HG02943 (cell line): Measurements from ENCODE around the gene DIP2C.
"Not testable (repeated sequence)": the region's sequence is repeated elsewhere in the genome, so short reads cannot be mapped to it uniquely, and the experiment has no call there.

Experiments
- ATAC-seq: cut with Tn5 transposase; IDR thresholded peaks from one replicate; pipeline ENCODE4 v1.9.1; 2021; ENCODE audit warnings: mild to moderate bottlenecking, low read depth, moderate library complexity; ENCODE audit not compliant: unreplicated experiment

Gene DIP2C

GRCh38 chr10:546971-547590 is 142.4 kb downstream of the DIP2C start:
- no peak for ATAC-seq

- no peak for ATAC-seq
These were observed 143.0 kb downstream of the DIP2C start for GRCh38 chr10:546451-546850.

GRCh38 chr10:543862-544822 is 145.3 kb downstream of the DIP2C start:
- no peak for ATAC-seq

GRCh38 chr10:543131-543530 is 146.3 kb downstream of the DIP2C start:
- no peak for ATAC-seq

- ATAC-seq, result no peak
These were observed 147.6 kb downstream of the DIP2C start for GRCh38 chr10:541750-542371.

GRCh38 chr10:541041-541440 is 148.4 kb downstream of the DIP2C start:
- ATAC-seq, result no peak

- no peak for ATAC-seq
These were observed 150.6 kb downstream of the DIP2C start for GRCh38 chr10:538895-539294.

GRCh38 chr10:536935-537334 is 152.5 kb downstream of the DIP2C start:
- ATAC-seq, result no peak

GRCh38 chr10:536371-536925 is 153.0 kb downstream of the DIP2C start:
- ATAC-seq, result no peak

- no peak for ATAC-seq
These were observed 153.5 kb downstream of the DIP2C start for GRCh38 chr10:535952-536351.

GRCh38 chr10:535051-535450 is 154.4 kb downstream of the DIP2C start:
- no peak for ATAC-seq

GRCh38 chr10:534047-534566 is 155.4 kb downstream of the DIP2C start:
- no peak for ATAC-seq

GRCh38 chr10:533611-534010 is 155.9 kb downstream of the DIP2C start:
- ATAC-seq, result no peak

- ATAC-seq, result no peak
These were observed 156.3 kb downstream of the DIP2C start for GRCh38 chr10:533186-533585.

- not testable (repeated sequence) for ATAC-seq
These were observed 157.1 kb downstream of the DIP2C start for GRCh38 chr10:532331-532730.

- no peak for ATAC-seq
These were observed 157.9 kb downstream of the DIP2C start for GRCh38 chr10:531541-531940.

GRCh38 chr10:530717-531116 is 158.8 kb downstream of the DIP2C start:
- no peak for ATAC-seq

GRCh38 chr10:529468-530230 is 159.8 kb downstream of the DIP2C start:
- no peak for ATAC-seq

- no peak for ATAC-seq
These were observed 161.0 kb downstream of the DIP2C start for GRCh38 chr10:528173-529165.
